ENCODE data around the gene HIVEP3. TPM values are rescaled to one million over a fixed set of nuclear protein-coding genes. Genes with fewer than 3 reads are reported as not detected.

HIVEP3 gene
- polyA plus RNA-seq, 6 donors from 2014 or later, result 0.83 to 2.1 (median 1.3) TPM

- Mint-ChIP-seq H3K9me3 (peaks cover 4 to 10% (median 7%) of the 10 kb centered on the region in 7 donors), H3K27ac (peak overlapping the region in 1 of 6 donors; percentile 26)
Observed at GRCh38 chr1:41917835-41918449, 780 bp downstream of the HIVEP3 start.

GRCh38 chr1:41917076-41917475 is 1.6 kb downstream of the HIVEP3 start:
- peaks cover 3 to 10% (median 7%) of the 10 kb centered on the region in 7 donors for H3K9me3 Mint-ChIP-seq

More at GRCh38 chr1:41917835-41918449, 780 bp downstream of the HIVEP3 start:
- ATAC-seq (ENCODE audit: low read depth in 2 of 2) (peak; percentile 49 to 51), DNase-seq (peak; percentile 3)
- Mint-ChIP-seq H3K36me3 (peaks cover 0 to 10% of the 10 kb centered on the region in 2 donors), H3K4me3 (peak overlapping the region; percentile 51 to 89 (median 82)), H3K4me1 (peaks cover 21 to 36% (median 35%) of the 10 kb centered on the region in 3 donors), H3K27me3 (peaks cover 41 to 76% (median 67%) of the 10 kb centered on the region in 3 donors)

DNA sequence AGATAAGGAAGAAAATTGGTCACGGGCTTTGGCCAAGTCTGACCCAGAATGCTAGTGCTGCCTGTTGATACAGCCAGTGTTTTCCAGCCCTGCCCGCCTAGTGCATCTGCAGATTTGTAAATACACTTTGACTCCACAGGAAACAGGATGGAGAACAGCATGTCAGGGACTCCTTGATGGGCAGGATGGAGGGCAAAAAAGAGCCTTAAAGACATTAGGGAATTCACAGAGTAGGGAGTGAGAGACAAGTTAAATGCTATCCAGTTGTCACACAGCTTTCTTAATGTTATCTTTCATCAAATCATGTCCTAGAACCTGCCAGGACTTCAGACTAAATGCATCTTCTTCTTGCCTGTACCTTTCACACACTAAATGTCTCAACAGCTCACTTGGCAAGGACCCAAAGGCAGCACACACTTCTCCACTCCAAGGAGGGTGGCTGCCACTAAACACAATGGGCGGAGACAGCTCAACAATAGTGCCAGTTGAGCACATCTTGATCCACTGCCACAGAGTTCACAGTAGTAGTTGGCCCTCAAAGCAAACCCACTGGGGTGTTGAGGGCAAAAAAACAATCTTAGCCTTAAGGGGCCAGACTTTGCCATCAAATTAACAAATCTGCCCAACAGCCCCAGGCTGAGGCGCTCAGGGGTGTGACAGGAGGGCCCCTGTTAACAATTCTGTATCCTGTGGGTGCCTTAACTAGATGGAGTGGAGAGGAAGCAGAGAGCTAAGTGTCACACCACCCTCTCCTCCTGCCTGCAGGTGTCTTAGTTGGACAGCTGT is 2.7 kb downstream of the HIVEP3 start:
- Mint-ChIP-seq H3K36me3 (peaks cover 0 to 1% of the 10 kb centered on the region in 2 donors), H3K27me3 (peaks cover 37 to 64% (median 59%) of the 10 kb centered on the region in 3 donors), H3K27ac (peak overlapping the region in 1 of 6 donors; percentile 42), H3K4me1 (peaks cover 21 to 36% (median 35%) of the 10 kb centered on the region in 3 donors), H3K9me3 (peaks cover 0 to 4% (median 3%) of the 10 kb centered on the region in 7 donors), H3K4me3 (peak overlapping the region in 2 of 8 donors; percentile 31 to 53)
- no peak for DNase-seq
- no peak for ATAC-seq (ENCODE audit: low read depth in 2 of 2)

More at GRCh38 chr1:41917076-41917475, 1.6 kb downstream of the HIVEP3 start:
- H3K36me3 Mint-ChIP-seq, result peaks cover 0 to 10% of the 10 kb centered on the region in 2 donors
- peak overlapping the region in 1 of 6 donors; percentile 79 for H3K27ac Mint-ChIP-seq
- ATAC-seq (ENCODE audit: low read depth in 2 of 2), result no peak
- no peak for DNase-seq
- peaks cover 21 to 36% (median 35%) of the 10 kb centered on the region in 3 donors for H3K4me1 Mint-ChIP-seq
- peaks cover 41 to 75% (median 67%) of the 10 kb centered on the region in 3 donors for H3K27me3 Mint-ChIP-seq
- peak overlapping the region; percentile 51 to 89 (median 76) for H3K4me3 Mint-ChIP-seq

DNA sequence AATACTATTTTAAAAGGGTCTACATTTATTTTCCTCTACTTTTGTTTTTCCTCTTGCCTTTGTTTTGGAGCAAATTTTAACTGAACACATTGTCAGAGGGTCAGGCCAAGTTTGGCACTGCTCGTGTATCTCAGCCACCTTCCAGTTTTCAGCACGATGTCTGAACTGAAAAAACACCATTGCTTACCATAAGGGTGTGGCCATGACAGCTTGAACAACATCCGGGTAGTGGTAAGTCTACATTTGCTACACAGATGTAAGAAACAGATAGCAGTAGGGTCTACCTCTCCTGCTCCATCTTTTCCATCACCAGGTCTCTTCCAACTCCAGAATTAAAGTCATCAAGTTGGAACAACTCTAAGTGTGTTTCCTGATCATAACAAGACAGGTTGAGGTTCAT is 4.2 kb downstream of the HIVEP3 start:
- DNase-seq, result no peak
- Mint-ChIP-seq H3K27me3 (peaks cover 40 to 50% (median 49%) of the 10 kb centered on the region in 3 donors), H3K4me1 (peaks cover 16 to 27% (median 26%) of the 10 kb centered on the region in 3 donors), H3K4me3 (no peak overlapping the region), H3K27ac (no peak overlapping the region), H3K36me3 (no peaks in the 10 kb centered on the region), H3K9me3 (peaks cover 0 to 5% (median 1%) of the 10 kb centered on the region in 7 donors)
- no peak for ATAC-seq (ENCODE audit: low read depth in 2 of 2)

DNA sequence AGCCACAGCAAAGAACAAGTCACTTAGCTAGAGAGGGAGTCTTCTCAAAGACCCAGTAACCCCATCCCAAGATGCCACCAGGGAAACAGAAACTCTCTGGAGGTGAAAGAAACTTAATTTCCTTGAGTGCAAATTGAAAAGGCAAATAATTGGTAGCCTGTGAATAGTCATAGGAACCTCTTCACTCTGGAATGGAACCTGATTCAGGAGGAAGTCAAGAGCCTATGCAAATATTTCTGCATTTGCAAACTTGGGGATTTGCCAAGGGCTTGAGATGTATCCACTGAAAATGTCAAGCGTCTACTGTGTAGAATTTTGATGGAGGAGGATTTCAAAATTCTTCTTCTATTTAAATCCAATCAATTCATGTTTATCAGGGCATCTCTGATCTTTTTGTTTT is 5.7 kb downstream of the HIVEP3 start:
- H3K27ac Mint-ChIP-seq, result no peak overlapping the region
- ATAC-seq (ENCODE audit: low read depth in 2 of 2), result no peak
- H3K9me3 Mint-ChIP-seq, result peaks cover 0 to 13% (median 8%) of the 10 kb centered on the region in 7 donors
- H3K4me1 Mint-ChIP-seq, result peaks cover 10 to 15% (median 13%) of the 10 kb centered on the region in 3 donors
- peaks cover 37 to 46% (median 42%) of the 10 kb centered on the region in 3 donors for H3K27me3 Mint-ChIP-seq
- DNase-seq, result no peak
- H3K4me3 Mint-ChIP-seq, result no peak overlapping the region
- H3K36me3 Mint-ChIP-seq, result peaks cover 0 to 7% of the 10 kb centered on the region in 2 donors

GRCh38 chr1:41908288-41908895 is 10.3 kb downstream of the HIVEP3 start:
- Mint-ChIP-seq H3K9me3 (peaks cover 0 to 13% (median 8%) of the 10 kb centered on the region in 7 donors), H3K27me3 (peaks cover 13 to 24% (median 19%) of the 10 kb centered on the region in 3 donors), H3K4me3 (no peak overlapping the region), H3K4me1 (peaks cover 9 to 12% (median 11%) of the 10 kb centered on the region in 3 donors), H3K27ac (no peak overlapping the region), H3K36me3 (peaks cover 7 to 8% of the 10 kb centered on the region in 2 donors)
- DNase-seq (no peak), ATAC-seq (ENCODE audit: low read depth in 2 of 2) (no peak)

DNA sequence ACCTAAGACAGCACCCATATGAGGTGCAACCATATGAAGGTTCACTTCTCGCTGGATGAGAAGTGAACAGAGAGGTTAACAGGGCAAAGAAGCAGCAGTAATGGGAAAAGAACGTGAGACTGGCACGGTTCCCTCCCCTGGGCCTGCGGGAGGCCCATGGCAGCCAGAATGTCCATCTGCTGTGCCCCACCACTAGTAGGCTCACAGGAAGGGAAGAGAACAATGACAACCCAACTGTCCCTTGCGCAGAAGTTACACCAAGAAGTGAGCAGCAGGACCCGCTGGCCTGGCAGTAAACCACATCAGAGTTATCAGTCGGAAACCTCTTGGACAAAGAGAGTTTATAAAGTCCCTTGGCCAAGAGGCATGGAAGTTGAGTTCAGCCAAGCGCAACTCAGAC is 11.3 kb downstream of the HIVEP3 start:
- Mint-ChIP-seq H3K27ac (peak overlapping the region in 1 of 6 donors; percentile 58), H3K4me3 (no peak overlapping the region), H3K27me3 (peaks cover 17 to 24% (median 19%) of the 10 kb centered on the region in 3 donors), H3K4me1 (peaks cover 9 to 12% (median 11%) of the 10 kb centered on the region in 3 donors), H3K36me3 (peaks cover 7 to 8% of the 10 kb centered on the region in 2 donors), H3K9me3 (peaks cover 0 to 13% (median 8%) of the 10 kb centered on the region in 7 donors)
- DNase-seq, result no peak
- no peak for ATAC-seq (ENCODE audit: low read depth in 2 of 2)

- ATAC-seq (ENCODE audit: low read depth in 2 of 2) (no peak), DNase-seq (no peak)
- Mint-ChIP-seq H3K27me3 (peaks cover 17 to 24% (median 22%) of the 10 kb centered on the region in 3 donors), H3K36me3 (peaks cover 7 to 8% of the 10 kb centered on the region in 2 donors), H3K4me3 (no peak overlapping the region), H3K9me3 (peaks cover 0 to 13% (median 8%) of the 10 kb centered on the region in 7 donors), H3K4me1 (peaks cover 9 to 12% (median 11%) of the 10 kb centered on the region in 3 donors), H3K27ac (no peak overlapping the region)
Observed at GRCh38 chr1:41906943-41907342, 11.8 kb downstream of the HIVEP3 start.

DNA sequence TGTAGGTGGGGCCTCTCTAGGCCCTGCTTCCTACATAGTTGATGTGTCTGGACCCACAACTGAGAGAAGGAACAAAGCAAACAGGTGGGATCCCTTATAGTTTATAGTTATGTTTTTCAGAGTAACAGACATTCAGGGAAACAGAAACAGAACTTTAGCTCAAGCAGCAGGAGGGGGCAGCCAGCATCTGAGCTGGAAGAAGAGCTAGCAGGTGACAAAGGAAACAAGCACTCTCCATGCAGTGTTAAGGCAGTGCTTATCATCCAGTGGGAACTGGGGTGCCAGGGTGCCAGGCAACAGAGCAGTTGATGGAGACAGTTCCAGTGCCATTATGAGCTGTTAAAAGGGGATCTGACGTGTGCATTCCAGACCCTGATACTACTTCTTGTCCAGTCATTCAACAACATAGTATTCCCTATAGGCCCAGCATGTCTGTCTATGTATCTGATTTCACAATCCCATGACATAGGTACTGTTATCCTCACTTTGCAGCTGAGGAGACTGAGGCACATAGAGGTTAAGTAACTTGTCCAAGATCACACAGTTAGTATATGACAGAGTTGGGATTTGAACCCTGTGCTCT is 13.5 kb downstream of the HIVEP3 start:
- DNase-seq (no peak), ATAC-seq (ENCODE audit: low read depth in 2 of 2) (no peak)
- Mint-ChIP-seq H3K27ac (no peak overlapping the region), H3K4me3 (no peak overlapping the region), H3K36me3 (peaks cover 7 to 8% of the 10 kb centered on the region in 2 donors), H3K27me3 (peaks cover 13 to 37% (median 35%) of the 10 kb centered on the region in 3 donors), H3K4me1 (peaks cover 9 to 12% (median 11%) of the 10 kb centered on the region in 3 donors), H3K9me3 (peaks cover 0 to 13% (median 4%) of the 10 kb centered on the region in 7 donors)

DNA sequence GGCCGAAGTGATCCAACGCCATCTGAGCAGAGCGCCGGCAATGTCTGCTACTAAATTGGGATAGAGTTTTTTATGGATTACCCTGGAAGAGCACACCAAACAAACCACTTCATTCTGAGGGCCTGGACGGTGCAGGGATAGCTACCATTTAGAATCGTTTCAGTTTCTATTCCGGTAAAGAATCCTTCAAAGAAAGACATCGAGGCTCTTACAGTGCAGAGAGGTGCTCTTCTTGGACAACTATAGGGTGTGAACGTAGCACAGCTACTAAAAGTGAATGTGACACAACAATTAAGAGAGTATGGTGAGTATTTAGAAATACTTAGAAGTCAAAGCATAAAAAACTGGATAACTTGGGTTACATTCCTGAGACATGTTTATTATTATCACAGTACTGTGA is 16.1 kb downstream of the HIVEP3 start:
- H3K9me3 Mint-ChIP-seq, result no peaks in the 10 kb centered on the region
- no peak for ATAC-seq (ENCODE audit: low read depth in 2 of 2)
- peaks cover 15 to 19% (median 18%) of the 10 kb centered on the region in 3 donors for H3K4me1 Mint-ChIP-seq
- H3K27ac Mint-ChIP-seq, result no peak overlapping the region
- H3K4me3 Mint-ChIP-seq, result no peak overlapping the region
- H3K36me3 Mint-ChIP-seq, result peaks cover 0 to 8% of the 10 kb centered on the region in 2 donors
- DNase-seq, result no peak
- peaks cover 4 to 31% (median 23%) of the 10 kb centered on the region in 3 donors for H3K27me3 Mint-ChIP-seq

- Mint-ChIP-seq H3K4me3 (no peak overlapping the region), H3K9me3 (no peaks in the 10 kb centered on the region), H3K36me3 (peaks cover 0 to 8% of the 10 kb centered on the region in 2 donors), H3K27ac (no peak overlapping the region), H3K27me3 (peaks cover 4 to 26% (median 18%) of the 10 kb centered on the region in 3 donors), H3K4me1 (peaks cover 15 to 22% (median 20%) of the 10 kb centered on the region in 3 donors)
- no peak for DNase-seq
- ATAC-seq (ENCODE audit: low read depth in 2 of 2), result no peak
Observed at GRCh38 chr1:41902159-41902577, 16.6 kb downstream of the HIVEP3 start.

DNA sequence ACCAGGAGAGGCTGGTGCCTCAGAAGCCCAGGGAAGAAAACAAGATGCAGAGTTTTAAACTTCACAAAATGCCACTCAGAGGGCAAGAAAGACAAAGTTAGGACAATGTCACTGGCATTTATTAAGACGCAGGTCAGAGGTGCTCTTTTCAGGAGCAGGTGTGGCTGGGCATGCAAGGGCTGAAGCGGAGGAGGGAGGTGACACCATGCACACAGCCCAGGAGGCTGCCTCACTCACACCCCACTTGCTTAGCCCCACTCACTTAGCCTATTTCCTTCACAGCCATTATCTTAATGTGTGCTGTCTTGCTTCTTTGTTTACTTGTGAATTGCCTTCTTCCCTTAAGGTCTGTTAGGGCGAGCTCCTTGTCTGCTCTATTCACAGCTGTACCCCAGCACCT is 17.2 kb downstream of the HIVEP3 start:
- Mint-ChIP-seq H3K27me3 (peaks cover 4 to 20% (median 12%) of the 10 kb centered on the region in 3 donors), H3K27ac (peak overlapping the region in 1 of 6 donors; percentile 82), H3K36me3 (peaks cover 0 to 8% of the 10 kb centered on the region in 2 donors), H3K4me3 (no peak overlapping the region), H3K9me3 (no peaks in the 10 kb centered on the region), H3K4me1 (peaks cover 9 to 17% (median 14%) of the 10 kb centered on the region in 3 donors)
- ATAC-seq (ENCODE audit: low read depth in 2 of 2) (no peak), DNase-seq (no peak)
